ENCODE results near the gene MRPS16.

The MRPS16 gene

DNA sequence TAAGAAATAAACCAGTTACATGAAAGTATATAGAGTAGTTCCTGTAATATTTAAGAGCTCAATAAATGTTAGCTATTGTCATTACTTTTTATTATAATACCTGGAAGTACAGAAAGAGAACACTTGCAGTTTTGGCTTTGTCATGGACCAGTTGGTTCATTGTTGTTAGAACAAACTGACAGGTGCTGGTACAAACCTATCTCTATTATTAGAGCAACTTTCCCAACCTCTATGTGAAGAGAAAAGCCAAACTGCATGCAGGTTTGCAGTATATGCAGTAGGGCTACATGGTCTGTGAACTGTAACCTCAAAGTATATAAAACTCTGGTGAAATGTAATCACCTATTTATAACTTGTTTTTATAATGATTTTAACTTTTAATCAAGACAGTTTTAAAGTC is 25.8 kb downstream of the MRPS16 start:
- H3K27me3 ChIP-seq: no peaks in the 10 kb centered on the region
- no peak for DNase-seq
- peaks cover 0 to 41% (median 0%) of the 10 kb centered on the region in 3 donors for H3K36me3 ChIP-seq
- no peaks in the 10 kb centered on the region for H3K4me1 ChIP-seq
- H3K4me3 ChIP-seq: no peak overlapping the region
- intact Hi-C loops (cut with DNase I; ENCODE audit: low total_unique reads): no loop called here
- no peak overlapping the region for H3K27ac ChIP-seq
- TF ChIP-seq, protein P1, sequence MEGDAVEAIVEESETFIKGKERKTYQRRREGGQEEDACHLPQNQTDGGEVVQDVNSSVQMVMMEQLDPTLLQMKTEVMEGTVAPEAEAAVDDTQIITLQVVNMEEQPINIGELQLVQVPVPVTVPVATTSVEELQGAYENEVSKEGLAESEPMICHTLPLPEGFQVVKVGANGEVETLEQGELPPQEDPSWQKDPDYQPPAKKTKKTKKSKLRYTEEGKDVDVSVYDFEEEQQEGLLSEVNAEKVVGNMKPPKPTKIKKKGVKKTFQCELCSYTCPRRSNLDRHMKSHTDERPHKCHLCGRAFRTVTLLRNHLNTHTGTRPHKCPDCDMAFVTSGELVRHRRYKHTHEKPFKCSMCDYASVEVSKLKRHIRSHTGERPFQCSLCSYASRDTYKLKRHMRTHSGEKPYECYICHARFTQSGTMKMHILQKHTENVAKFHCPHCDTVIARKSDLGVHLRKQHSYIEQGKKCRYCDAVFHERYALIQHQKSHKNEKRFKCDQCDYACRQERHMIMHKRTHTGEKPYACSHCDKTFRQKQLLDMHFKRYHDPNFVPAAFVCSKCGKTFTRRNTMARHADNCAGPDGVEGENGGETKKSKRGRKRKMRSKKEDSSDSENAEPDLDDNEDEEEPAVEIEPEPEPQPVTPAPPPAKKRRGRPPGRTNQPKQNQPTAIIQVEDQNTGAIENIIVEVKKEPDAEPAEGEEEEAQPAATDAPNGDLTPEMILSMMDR (IDR thresholded peaks at IDR 0.05): no peak
- H3K9me3 ChIP-seq: no peaks in the 10 kb centered on the region

GRCh38 chr10:73225518-73225917 is 26.9 kb downstream of the MRPS16 start:
- no peaks in the 10 kb centered on the region for H3K9me3 ChIP-seq
- DNase-seq: no peak
- H3K36me3 ChIP-seq: peaks cover 0 to 33% (median 0%) of the 10 kb centered on the region in 3 donors
- H3K27me3 ChIP-seq: no peaks in the 10 kb centered on the region
- H3K27ac ChIP-seq: no peak overlapping the region
- TF ChIP-seq, protein P1 (IDR thresholded peaks at IDR 0.05): no peak
- H3K4me1 ChIP-seq: no peaks in the 10 kb centered on the region
- H3K4me3 ChIP-seq: no peak overlapping the region
- intact Hi-C loops (cut with DNase I; ENCODE audit: low total_unique reads): no loop called here

GRCh38 chr10:73220989-73221388 is 31.5 kb downstream of the MRPS16 start:
- no peaks in the 10 kb centered on the region for H3K9me3 ChIP-seq
- peaks cover 17 to 29% (median 18%) of the 10 kb centered on the region in 3 donors for H3K36me3 ChIP-seq
- H3K4me3 ChIP-seq: no peak overlapping the region
- DNase-seq: no peak
- TF ChIP-seq, protein P1 (IDR thresholded peaks at IDR 0.05): no peak
- H3K27ac ChIP-seq: no peak overlapping the region
- intact Hi-C loops (cut with DNase I; ENCODE audit: low total_unique reads): no loop called here
- H3K4me1 ChIP-seq: no peaks in the 10 kb centered on the region
- H3K27me3 ChIP-seq: no peaks in the 10 kb centered on the region

GRCh38 chr10:73219384-73219783 is 33.1 kb downstream of the MRPS16 start:
- Histone ChIP-seq H3K27ac (no peak overlapping the region), H3K9me3 (no peaks in the 10 kb centered on the region), H3K4me1 (no peaks in the 10 kb centered on the region), H3K36me3 (peaks cover 17 to 29% (median 20%) of the 10 kb centered on the region in 3 donors), H3K27me3 (no peaks in the 10 kb centered on the region), H3K4me3 (no peak overlapping the region)
- DNase-seq: no peak
- TF ChIP-seq, protein P1 (IDR thresholded peaks at IDR 0.05): no peak
- intact Hi-C loops (cut with DNase I; ENCODE audit: low total_unique reads): no loop called here

GRCh38 chr10:73218431-73219191 is 33.8 kb downstream of the MRPS16 start:
- no peaks in the 10 kb centered on the region for H3K4me1 ChIP-seq
- no peak overlapping the region for H3K27ac ChIP-seq
- intact Hi-C loops (cut with DNase I; ENCODE audit: low total_unique reads): no loop called here
- H3K27me3 ChIP-seq: no peaks in the 10 kb centered on the region
- TF ChIP-seq, protein P1 (IDR thresholded peaks at IDR 0.05): no peak
- peaks cover 17 to 29% (median 20%) of the 10 kb centered on the region in 3 donors for H3K36me3 ChIP-seq
- no peaks in the 10 kb centered on the region for H3K9me3 ChIP-seq
- no peak overlapping the region for H3K4me3 ChIP-seq
- no peak for DNase-seq
